Heart left ventricle (tissue), 16 donors: ENCODE results near the gene TNIK. TPM values are rescaled to one million over a fixed set of nuclear protein-coding genes. Genes with fewer than 3 reads are reported as not detected.
"Not testable (repeated sequence)": the region's sequence is repeated elsewhere in the genome, so short reads cannot be mapped to it uniquely, and the experiment has no call there.

Experiments used
- ATAC-seq, 4 donors: fragments of 200-7000 bp; cut with Tn5 transposase; one replicate each; pipeline ENCODE4 v1.9.1; 2020 to 2022; ENCODE audit warnings: moderate library complexity in 4 of 4, mild to moderate bottlenecking in 3 of 4, moderate number of reproducible peaks in 1 of 4
- DNase-seq, 5 donors: peaks; one replicate each; pipeline ENCODE4 v3.0.0-alpha.2; 2020
- H3K27ac ChIP-seq, 12 donors: fragments of 200-600 bp; sonication (generic) in 4 of 12; one replicate each; pipeline versions ENCODE4 v1.5.0 to v1.8.0; 2016 to 2022; ENCODE audit warnings: mild to moderate bottlenecking in 2 of 12
- H3K27me3 ChIP-seq, 9 donors: fragments of 200-600 bp; sonication (generic) in 2 of 9; one replicate each; pipeline versions ENCODE4 v1.5.1 to v1.8.0; 2016 to 2022; ENCODE audit warnings: mild to moderate bottlenecking in 3 of 9
- H3K36me3 ChIP-seq, 9 donors: fragments of 200-600 bp; sonication (generic) in 2 of 9; one replicate each; pipeline versions ENCODE4 v1.5.0 to v1.8.0; 2018 to 2022; ENCODE audit warnings: mild to moderate bottlenecking in 2 of 9
- H3K4me1 ChIP-seq, 12 donors: fragments of 200-600 bp; sonication (generic) in 4 of 12; one replicate each; pipeline versions ENCODE4 v1.5.0 to v1.8.0; 2016 to 2022; ENCODE audit warnings: mild to moderate bottlenecking in 3 of 12
- H3K4me3 ChIP-seq, 12 donors: fragments of 200-600 bp; sonication (generic) in 4 of 12; one replicate each; pipeline versions ENCODE4 v1.5.0 to v1.8.0; 2017 to 2022; ENCODE audit warnings: mild to moderate bottlenecking in 9 of 12, moderate library complexity in 4 of 12
- H3K9me3 ChIP-seq, 12 donors: fragments of 200-600 bp; sonication (generic) in 4 of 12; one replicate each; pipeline versions ENCODE4 v1.5.0 to v1.8.0; 2016 to 2022; ENCODE audit warnings: mild to moderate bottlenecking in 1 of 12
- POLR2A ChIP-seq, 2 donors: fragments of 450-650 bp; IDR thresholded peaks; one replicate each; pipeline ENCODE4 v1.6.1; 2017; ENCODE audit warnings: antibody characterized with exemption in 2 of 2, mild to moderate bottlenecking in 2 of 2, moderate library complexity in 2 of 2
- WGBS, 4 donors: extraction: QIAGEN DNeasy Blood & Tissue Kit in 2 of 4; methylation state at CpG; one replicate each; pipeline versions ENCODE4 v1.1.5 to v1.1.7; 2013 to 2018; 5-methylcytosine and 5-hydroxymethylcytosine counted together
- intact Hi-C, 10 donors: fragments of 100-400 bp; cut with DNase I; formaldehyde crosslinking; loops; one replicate each; pipeline versions ENCODE4 v1.11.1 to v1.14.2; 2022
- polyA plus RNA-seq, 2 donors: library from polyadenylated mRNA; stranded (reverse); fragments of 200-250 nt; gene quantifications; one replicate each; pipeline ENCODE4 v1.2.3, GENCODE V29; 2013
- total RNA-seq, 9 donors: library from RNA; depleted of rRNA in 2 of 9; stranded (reverse); fragments of >200 nt in 2 of 9; fragmentation: NEBNext Ultra II Directional in 3 of 9; extraction: Animal tissue kit (Norgen Biotek cat#: 25700) in 3 of 9; gene quantifications; one replicate each; pipeline versions ENCODE4 v1.1.0 to v1.2.4, GENCODE V29; 2016 to 2023
- TF ChIP-seq, protein P1 (sequence below), 12 donors: fragments of 200-600 bp; sonication (generic) in 4 of 12; IDR thresholded peaks; one replicate each; pipeline versions ENCODE4 v1.5.0 to v1.8.0; 2018 to 2022; ENCODE audit warnings: antibody characterized with exemption in 12 of 12, mild to moderate bottlenecking in 5 of 12
- donor health status: ischemic (EF 13 %, LVEDD 7.1; RV severe dilation, severe dysfunction).
- donor health status: healthy with polysubstance abuse.
- donor health status: DM: no; HTN: yes; CAD: no.
- donor health status: DM: no; HTN: no; CAD: no.
- donor health status: ischemic (EF 25% LVEDD 6.9; RV normal size, moderate dysfunction).
- donor health status: ischemic (EF 25% LVEDD 5.7; RV mildly dilated, moderate dysfunction).
- donor health status: healthy.
- donor health status: DM: yes; HTN: yes; CAD: no.
- donor health status: ischemic (EF 35%, LVEDD 5.7; RV mildly dilated, moderate dysfunction).
- donor health status: nonischemic (EF 11% LVEDD 7.7; RV severe dilation, severe dysfunction).
- donor health status: DM: yes; HTN: yes; CAD: no.
- donor health status: PGD.
- donor health status: ischemic (EF 29% LVEDD 5.4; RV normal size, mild dysfunction).
- donor health status: nonischemic (EF 23%, LVEDD 6.1; RV moderate dilation, normal function).

TNIK gene
- total and polyA plus RNA-seq, 11 donors, result 12.3 to 51.6 (median 32.4) TPM

DNA sequence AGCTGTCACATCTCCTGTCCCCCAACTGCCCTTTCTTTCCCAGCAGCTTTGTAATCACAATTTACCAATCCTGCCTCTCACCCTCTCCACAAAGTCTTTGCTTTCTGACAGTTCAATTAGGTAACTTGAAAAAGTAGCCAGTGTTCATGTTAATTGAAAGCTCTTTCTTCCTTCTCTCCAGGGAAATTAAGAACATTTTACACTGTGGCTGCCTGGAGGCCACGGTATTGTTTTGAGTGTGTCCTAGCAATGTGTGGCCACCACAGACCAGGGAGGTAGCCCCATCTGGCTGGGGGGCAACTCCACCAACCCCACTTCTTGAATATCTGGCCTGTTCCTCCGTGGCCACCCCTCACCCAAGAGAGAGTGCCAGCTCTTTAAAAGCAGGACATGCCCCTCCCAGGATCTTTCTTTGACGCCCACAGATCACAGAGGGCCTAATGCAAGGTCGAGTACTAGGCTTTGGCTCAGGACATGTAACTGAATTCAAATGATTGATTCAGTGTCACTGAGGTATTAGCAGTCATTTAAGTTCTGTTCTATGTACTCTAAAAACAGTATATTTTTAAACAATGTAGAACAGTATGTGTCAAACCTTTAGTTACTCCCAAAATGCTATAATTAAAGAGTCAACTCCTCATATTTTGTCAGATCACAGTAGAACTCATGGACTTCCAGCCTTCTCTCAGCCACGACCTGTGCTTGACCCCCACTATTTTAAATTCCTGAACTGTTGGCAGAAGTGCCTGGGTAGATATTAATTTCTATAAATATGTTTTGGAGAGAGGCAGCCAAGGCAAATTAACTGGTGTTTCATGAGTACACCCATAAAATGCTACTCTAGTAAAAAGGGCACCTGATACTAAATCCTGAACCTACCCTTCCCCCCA lies 164.5 kb downstream of the TNIK start:
- Histone ChIP-seq H3K4me3 (no peak overlapping the region), H3K27ac (peak overlapping the region; percentile 47 to 94 (median 80)), H3K9me3 (no peaks in the 10 kb centered on the region), H3K36me3 (no peaks in the 10 kb centered on the region), H3K27me3 (no peaks in the 10 kb centered on the region), H3K4me1 (peaks cover 0 to 44% (median 22%) of the 10 kb centered on the region in 12 donors)
- DNase-seq (no peak), ATAC-seq (peak; percentile 78 to 91 (median 84))
- intact Hi-C loops, result loop anchor here in 1 of 10 donors (10.0 kb wide), 1 partner anchor 101 kb away; no protein-coding TSS in a partner anchor
- TF ChIP-seq POLR2A (IDR thresholded peaks at IDR 0.05), result no peak
- TF ChIP-seq, protein P1, sequence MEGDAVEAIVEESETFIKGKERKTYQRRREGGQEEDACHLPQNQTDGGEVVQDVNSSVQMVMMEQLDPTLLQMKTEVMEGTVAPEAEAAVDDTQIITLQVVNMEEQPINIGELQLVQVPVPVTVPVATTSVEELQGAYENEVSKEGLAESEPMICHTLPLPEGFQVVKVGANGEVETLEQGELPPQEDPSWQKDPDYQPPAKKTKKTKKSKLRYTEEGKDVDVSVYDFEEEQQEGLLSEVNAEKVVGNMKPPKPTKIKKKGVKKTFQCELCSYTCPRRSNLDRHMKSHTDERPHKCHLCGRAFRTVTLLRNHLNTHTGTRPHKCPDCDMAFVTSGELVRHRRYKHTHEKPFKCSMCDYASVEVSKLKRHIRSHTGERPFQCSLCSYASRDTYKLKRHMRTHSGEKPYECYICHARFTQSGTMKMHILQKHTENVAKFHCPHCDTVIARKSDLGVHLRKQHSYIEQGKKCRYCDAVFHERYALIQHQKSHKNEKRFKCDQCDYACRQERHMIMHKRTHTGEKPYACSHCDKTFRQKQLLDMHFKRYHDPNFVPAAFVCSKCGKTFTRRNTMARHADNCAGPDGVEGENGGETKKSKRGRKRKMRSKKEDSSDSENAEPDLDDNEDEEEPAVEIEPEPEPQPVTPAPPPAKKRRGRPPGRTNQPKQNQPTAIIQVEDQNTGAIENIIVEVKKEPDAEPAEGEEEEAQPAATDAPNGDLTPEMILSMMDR (IDR thresholded peaks at IDR 0.05), result no peak
- 30 to 44% (median 37%) methylated on average over 5 of the region's 5 CpGs for WGBS, 4 donors

DNA sequence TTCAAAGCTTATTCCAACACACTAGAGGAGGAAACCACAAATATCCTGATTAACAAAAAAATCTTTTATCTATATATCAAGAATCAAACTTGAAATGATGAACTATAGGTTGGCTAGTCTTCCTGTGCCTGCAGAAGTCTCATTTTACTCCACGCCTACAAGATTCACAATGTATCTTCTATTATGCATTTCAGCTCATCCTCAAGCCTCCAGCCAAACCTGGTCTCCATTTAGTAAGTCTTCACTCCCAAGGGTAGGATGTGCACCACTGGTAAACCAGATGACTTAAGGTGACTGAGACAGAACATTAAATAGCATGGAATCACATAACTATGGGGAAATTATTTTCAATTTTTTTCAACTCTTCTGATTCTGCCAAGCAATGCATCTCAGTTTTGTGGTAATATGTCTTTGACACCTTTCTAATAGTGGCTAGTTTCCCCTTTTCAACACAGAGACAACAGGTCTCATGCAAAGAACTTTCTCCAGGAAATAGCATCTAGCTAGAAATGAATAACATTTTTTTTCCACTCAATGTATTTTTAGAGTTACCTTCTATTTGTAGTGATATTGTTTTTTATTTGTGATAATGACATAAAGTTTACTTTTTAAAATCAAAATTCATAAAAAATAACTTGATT lies 166.9 kb downstream of the TNIK start:
- ATAC-seq (no peak), DNase-seq (no peak)
- Histone ChIP-seq H3K4me1 (peaks cover 0 to 46% (median 24%) of the 10 kb centered on the region in 12 donors), H3K27ac (peak overlapping the region in 1 of 12 donors; percentile 80), H3K27me3 (no peaks in the 10 kb centered on the region), H3K36me3 (no peaks in the 10 kb centered on the region), H3K4me3 (no peak overlapping the region), H3K9me3 (no peaks in the 10 kb centered on the region)
- WGBS, 4 donors, result 86 to 100% (median 94%) methylated on average over 1 of the region's 1 CpG
- TF ChIP-seq, protein P1 (IDR thresholded peaks at IDR 0.05), result no peak
- no peak for TF ChIP-seq POLR2A (IDR thresholded peaks at IDR 0.05)
- intact Hi-C loops, result loop anchor here in 1 of 10 donors (10.0 kb wide), 1 partner anchor 98 kb away; no protein-coding TSS in a partner anchor

DNA sequence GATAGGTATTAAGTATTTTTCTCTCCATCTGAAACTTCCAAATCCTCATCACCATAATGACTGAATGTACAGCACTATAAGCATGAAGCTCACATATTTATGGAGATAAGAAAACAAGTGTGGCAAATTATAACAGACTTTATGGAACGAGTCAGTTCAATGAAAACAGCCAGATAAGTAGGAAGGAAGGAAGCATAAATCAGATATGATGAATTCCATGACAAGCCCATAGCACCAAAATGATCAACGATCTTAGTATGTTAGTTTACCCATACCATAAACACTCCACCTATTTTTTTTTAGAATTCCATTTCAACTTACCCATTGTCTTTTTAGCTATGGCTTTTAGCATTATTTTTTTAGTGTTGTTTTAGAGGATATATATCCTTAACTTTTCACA lies 169.5 kb downstream of the TNIK start:
- no peak for ATAC-seq
- Histone ChIP-seq H3K27ac (no peak overlapping the region), H3K9me3 (no peaks in the 10 kb centered on the region), H3K27me3 (no peaks in the 10 kb centered on the region), H3K4me3 (no peak overlapping the region), H3K36me3 (no peaks in the 10 kb centered on the region), H3K4me1 (peaks cover 0 to 20% (median 5%) of the 10 kb centered on the region in 12 donors)
- DNase-seq, result no peak
- WGBS, 4 donors, result 35 to 41% (median 37%) methylated on average over 2 of the region's 2 CpGs
- intact Hi-C loops, result loop anchor here in 1 of 10 donors (10.0 kb wide), 1 partner anchor 96 kb away; no protein-coding TSS in a partner anchor
- no peak for TF ChIP-seq POLR2A (IDR thresholded peaks at IDR 0.05)
- TF ChIP-seq, protein P1 (IDR thresholded peaks at IDR 0.05), result no peak

DNA sequence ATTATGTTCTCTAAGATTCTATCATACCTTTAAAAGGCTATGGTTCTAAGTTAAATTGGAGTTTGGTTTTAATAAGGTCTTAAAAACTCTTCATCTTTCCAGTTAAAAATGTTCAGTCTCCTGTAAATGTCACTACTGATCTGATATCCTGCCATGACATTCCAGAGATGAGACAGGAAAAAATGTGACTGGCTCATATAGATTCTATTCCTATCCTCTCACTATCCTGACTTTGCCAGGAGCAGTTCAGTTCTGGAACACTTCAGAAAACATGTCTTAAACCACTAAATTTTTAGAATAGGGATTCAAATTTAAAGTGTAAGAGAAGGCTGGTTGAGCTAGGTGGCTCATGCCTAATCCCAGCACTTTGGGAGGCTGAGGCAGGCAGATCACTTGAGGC lies 170.9 kb downstream of the TNIK start:
- no peaks in the 10 kb centered on the region for H3K9me3 ChIP-seq
- H3K27me3 ChIP-seq, result no peaks in the 10 kb centered on the region
- ATAC-seq, result no peak
- DNase-seq, result no peak
- intact Hi-C loops, result loop anchor here in 2 of 10 donors (10.0 kb wide), 2 partner anchors 94 to 114 kb away; no protein-coding TSS in a partner anchor
- H3K4me3 ChIP-seq, result no peak overlapping the region
- peak overlapping the region in 1 of 12 donors; percentile 1 for H3K27ac ChIP-seq
- H3K36me3 ChIP-seq, result no peaks in the 10 kb centered on the region
- TF ChIP-seq, protein P1 (IDR thresholded peaks at IDR 0.05), result no peak
- no peak for TF ChIP-seq POLR2A (IDR thresholded peaks at IDR 0.05)
- H3K4me1 ChIP-seq, result peaks cover 0 to 21% (median 10%) of the 10 kb centered on the region in 12 donors

DNA sequence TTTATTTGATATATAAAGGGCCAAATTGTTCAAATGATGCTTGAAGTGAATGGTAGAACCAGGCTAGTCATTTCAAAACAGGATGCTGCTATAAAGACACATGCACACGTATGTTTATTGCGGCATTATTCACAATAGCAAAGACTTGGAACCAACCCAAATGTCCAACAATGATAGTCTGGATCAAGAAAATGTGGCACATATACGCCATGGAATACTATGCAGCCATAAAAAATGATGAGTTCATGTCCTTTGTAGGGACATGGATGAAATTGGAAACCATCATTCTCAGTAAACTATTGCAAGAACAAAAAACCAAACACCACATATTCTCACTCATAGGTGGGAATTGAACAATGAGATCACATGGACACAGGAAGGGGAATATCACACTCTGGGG lies 172.4 kb downstream of the TNIK start:
- not testable (repeated sequence) for H3K4me3 ChIP-seq, H3K27ac ChIP-seq, H3K27me3 ChIP-seq, DNase-seq, H3K9me3 ChIP-seq, H3K36me3 ChIP-seq, ATAC-seq
- H3K4me1 ChIP-seq, result peaks cover 0 to 37% (median 19%) of the 10 kb centered on the region in 12 donors
- 83 to 93% (median 88%) methylated on average over 3 of the region's 3 CpGs for WGBS, 4 donors
- intact Hi-C loops, result loop anchor here in 2 of 10 donors (10.0 kb wide), 2 partner anchors 93 to 113 kb away; no protein-coding TSS in a partner anchor
